Measurements from ENCODE around the gene RBFOX1. TPM values are rescaled to one million over a fixed set of nuclear protein-coding genes. Genes with fewer than 3 reads are reported as not detected.

Gene RBFOX1
- total RNA-seq, 4 donors from 2014 or later: 0.29 to 0.30 TPM; not detected in 2

DNA sequence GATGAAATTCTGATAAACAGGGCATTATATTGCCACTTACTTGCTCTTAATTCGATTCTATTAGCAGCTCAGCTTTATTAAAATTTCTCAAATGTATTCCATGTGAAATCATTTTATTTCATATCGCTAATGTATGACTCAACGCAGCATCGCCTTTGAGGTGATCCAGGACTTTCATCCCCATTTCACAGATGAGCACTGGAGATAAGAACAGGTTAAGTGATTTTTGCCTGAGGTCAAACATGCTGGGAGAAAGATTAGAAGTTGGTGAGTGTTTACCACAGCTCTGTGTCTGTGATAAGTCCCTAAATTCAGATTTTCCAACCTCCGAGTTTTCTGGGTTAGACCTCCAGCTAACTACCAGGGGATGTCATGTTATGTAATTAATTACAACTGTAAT lies 43.6 kb downstream of the RBFOX1 start:
- intact Hi-C loops (cut with DNase I; ENCODE audit: low total_unique reads): no loop called here
- no peak for DNase-seq (ENCODE audit: low spot score in 2 of 2)
- WGBS, 2 donors: 57 to 64% methylated on average over 5 of the region's 5 CpGs
- TF ChIP-seq, protein P1, sequence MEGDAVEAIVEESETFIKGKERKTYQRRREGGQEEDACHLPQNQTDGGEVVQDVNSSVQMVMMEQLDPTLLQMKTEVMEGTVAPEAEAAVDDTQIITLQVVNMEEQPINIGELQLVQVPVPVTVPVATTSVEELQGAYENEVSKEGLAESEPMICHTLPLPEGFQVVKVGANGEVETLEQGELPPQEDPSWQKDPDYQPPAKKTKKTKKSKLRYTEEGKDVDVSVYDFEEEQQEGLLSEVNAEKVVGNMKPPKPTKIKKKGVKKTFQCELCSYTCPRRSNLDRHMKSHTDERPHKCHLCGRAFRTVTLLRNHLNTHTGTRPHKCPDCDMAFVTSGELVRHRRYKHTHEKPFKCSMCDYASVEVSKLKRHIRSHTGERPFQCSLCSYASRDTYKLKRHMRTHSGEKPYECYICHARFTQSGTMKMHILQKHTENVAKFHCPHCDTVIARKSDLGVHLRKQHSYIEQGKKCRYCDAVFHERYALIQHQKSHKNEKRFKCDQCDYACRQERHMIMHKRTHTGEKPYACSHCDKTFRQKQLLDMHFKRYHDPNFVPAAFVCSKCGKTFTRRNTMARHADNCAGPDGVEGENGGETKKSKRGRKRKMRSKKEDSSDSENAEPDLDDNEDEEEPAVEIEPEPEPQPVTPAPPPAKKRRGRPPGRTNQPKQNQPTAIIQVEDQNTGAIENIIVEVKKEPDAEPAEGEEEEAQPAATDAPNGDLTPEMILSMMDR (IDR thresholded peaks at IDR 0.05): no peak
- TF ChIP-seq POLR2A (IDR thresholded peaks at IDR 0.05): no peak
- H3K4me3 ChIP-seq (ENCODE audit: low read depth, poor library complexity, severe bottlenecking): no peak overlapping the region

DNA sequence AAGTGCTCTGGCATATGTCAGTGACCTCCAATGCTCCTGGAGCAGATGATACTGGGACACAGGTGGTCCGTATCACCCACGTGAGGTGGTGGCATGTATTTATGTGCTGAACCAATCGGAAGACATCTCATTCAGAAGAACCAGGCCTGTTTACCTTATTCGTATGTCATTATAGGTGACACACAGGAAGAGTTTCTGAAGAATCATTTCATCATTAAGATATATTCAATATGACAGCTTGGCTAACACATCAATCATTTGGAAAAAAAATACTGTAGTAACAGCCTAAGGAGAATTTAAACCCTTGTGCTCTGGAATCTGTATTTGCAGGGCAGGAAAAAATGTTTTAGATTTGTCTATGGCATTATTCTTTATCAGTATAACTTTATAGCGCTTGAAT lies 44.6 kb downstream of the RBFOX1 start:
- no peak overlapping the region for H3K4me3 ChIP-seq (ENCODE audit: low read depth, poor library complexity, severe bottlenecking)
- no peak for TF ChIP-seq POLR2A (IDR thresholded peaks at IDR 0.05)
- TF ChIP-seq, protein P1 (IDR thresholded peaks at IDR 0.05): no peak
- 76 to 77% methylated on average over 5 of the region's 5 CpGs for WGBS, 2 donors
- no peak for DNase-seq (ENCODE audit: low spot score in 2 of 2)
- intact Hi-C loops (cut with DNase I; ENCODE audit: low total_unique reads): no loop called here

DNA sequence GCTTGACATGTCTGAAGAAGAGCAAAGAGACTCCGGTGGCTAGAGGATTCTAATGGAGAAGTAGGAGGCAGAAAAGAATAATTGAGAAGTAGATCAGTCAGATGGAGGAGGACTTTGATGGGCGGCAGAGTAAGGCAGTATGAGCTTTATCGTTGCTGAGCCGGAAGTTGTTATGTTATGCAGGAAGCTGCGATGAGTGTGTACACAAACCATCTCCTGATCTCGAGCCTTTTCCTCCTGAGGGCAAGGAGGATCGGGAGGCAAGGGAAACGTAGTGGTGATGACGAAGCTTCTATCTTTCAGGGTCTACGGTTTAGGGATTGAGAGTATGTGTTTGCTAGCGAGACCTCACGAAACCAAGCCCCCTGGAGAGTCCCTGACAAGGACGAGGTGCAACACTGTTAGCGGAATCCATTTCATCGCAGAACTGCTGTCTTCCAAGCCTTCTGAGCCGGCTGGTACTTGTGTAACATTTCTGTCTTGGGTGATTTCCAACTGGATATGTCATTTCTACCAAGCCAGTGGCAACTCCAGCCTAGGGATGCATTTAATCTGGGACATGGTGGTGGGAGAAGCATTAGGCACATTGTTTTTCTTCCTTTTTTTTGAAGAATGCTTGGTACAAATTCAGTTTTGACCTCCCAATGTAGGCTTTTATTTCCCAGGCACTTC lies 45.5 kb downstream of the RBFOX1 start:
- intact Hi-C loops (cut with DNase I; ENCODE audit: low total_unique reads): no loop called here
- no peak overlapping the region for H3K4me3 ChIP-seq (ENCODE audit: low read depth, poor library complexity, severe bottlenecking)
- DNase-seq (ENCODE audit: low spot score in 2 of 2): no peak
- TF ChIP-seq POLR2A (IDR thresholded peaks at IDR 0.05): no peak
- TF ChIP-seq, protein P1 (IDR thresholded peaks at IDR 0.05): no peak
- WGBS, 2 donors: 53 to 57% methylated on average over 16 of the region's 16 CpGs

DNA sequence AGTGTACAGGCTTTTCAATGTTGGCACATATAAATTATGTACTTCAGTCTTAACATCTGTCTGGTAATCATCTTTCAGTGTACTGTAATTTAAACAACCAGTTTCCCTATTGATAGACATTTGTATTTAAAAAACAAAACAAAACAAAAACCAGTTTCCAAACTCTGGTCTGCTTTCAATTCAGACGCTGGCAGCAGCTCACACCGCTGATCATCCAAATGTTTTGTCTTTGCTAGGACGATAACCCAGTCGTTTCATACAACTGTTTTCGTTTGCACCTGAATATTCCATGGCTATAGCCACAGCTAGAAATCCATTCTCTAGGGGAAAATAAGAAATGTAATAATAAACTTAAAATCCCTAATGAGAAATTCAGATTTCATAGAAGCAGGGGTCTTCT lies 47.8 kb downstream of the RBFOX1 start:
- 60 to 72% methylated on average over 5 of the region's 5 CpGs for WGBS, 2 donors
- DNase-seq (ENCODE audit: low spot score in 2 of 2): no peak
- intact Hi-C loops (cut with DNase I; ENCODE audit: low total_unique reads): no loop called here
- TF ChIP-seq POLR2A (IDR thresholded peaks at IDR 0.05): no peak
- TF ChIP-seq, protein P1 (IDR thresholded peaks at IDR 0.05): no peak
- H3K4me3 ChIP-seq (ENCODE audit: low read depth, poor library complexity, severe bottlenecking): no peak overlapping the region

DNA sequence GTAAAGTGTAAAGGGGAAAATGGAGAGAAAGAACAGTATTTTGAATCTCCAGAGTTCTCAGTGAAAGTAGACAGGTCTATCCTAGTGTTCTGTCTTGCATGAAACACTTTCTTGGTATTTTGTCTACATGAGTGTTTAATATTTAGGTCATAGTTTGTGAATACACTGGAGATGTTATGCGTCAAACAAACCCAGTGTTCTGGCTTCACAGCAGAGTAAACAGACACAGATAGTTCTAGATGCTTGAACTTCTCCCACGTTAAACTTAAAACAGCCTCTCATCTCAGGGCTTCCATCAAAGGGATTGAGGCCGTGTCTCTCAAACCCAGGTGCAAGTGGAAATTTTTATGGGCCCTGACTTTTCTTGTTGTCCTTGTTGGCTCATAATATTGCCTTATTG lies 48.3 kb downstream of the RBFOX1 start:
- 57 to 63% methylated on average over 3 of the region's 3 CpGs for WGBS, 2 donors
- TF ChIP-seq, protein P1 (IDR thresholded peaks at IDR 0.05): no peak
- TF ChIP-seq POLR2A (IDR thresholded peaks at IDR 0.05): no peak
- no peak for DNase-seq (ENCODE audit: low spot score in 2 of 2)

DNA sequence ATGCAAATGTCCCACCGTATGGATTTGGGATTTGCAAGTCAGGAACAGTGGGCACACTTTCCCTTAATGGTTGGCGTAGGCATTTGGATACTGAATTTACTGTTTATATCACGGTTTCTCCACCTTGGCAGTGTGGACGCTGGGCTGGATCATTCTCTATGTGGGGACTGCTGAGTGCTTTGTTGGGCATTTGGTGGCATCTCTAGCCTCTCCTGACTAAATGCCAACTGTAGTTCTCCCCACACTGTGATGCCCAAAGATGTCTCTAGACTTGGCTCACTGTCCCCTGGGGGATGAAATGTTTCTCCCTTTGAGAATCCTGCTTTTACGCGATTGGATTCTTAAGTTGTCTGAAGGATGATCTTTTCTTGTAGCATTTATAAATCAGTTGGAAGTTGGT lies 49.0 kb downstream of the RBFOX1 start:
- DNase-seq (ENCODE audit: low spot score in 2 of 2): no peak
- no peak overlapping the region for H3K4me3 ChIP-seq (ENCODE audit: low read depth, poor library complexity, severe bottlenecking)
- intact Hi-C loops (cut with DNase I; ENCODE audit: low total_unique reads): no loop called here
- WGBS, 2 donors: 87 to 88% methylated on average over 6 of the region's 6 CpGs
- no peak for TF ChIP-seq POLR2A (IDR thresholded peaks at IDR 0.05)
- TF ChIP-seq, protein P1 (IDR thresholded peaks at IDR 0.05): no peak

More for the DNA sequence above, 48.3 kb downstream of the RBFOX1 start:
- intact Hi-C loops (cut with DNase I; ENCODE audit: low total_unique reads): no loop called here
- H3K4me3 ChIP-seq (ENCODE audit: low read depth, poor library complexity, severe bottlenecking): no peak overlapping the region

Data from lower leg skin (tissue), 4 donors.